DMS153 (cell line): ENCODE data around the gene OPHN1.
"Not testable (repeated sequence)": the region's sequence is repeated elsewhere in the genome, so short reads cannot be mapped to it uniquely, and the experiment has no call there.

ENCODE experiments used
- DNase-seq: peaks from one replicate; lab custom pipeline; 2025; lab: John Stamatoyannopoulos, UW

The OPHN1 gene

DNA sequence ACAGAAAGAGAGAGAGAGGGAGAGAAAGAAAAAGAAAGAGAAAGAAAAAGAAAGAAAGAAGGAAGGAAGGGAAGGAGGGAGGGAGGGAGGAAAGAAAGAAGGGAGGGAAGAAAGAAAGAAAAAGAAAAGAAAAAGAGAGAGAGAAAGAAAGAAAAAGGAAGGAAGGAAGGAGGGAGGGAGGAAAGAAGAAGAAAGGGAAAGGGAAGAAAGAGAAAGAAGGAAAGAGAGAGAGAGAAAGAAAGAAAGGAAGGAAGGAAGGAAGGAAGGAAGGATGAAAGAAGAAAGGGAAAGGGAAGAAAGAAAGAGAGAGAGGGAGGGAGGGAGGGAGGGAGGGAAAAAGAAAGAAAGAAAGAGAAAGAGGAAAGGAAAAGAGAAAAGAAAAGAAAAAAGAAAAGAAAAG is 10.8 kb downstream of the OPHN1 start:
- no peak for DNase-seq

DNA sequence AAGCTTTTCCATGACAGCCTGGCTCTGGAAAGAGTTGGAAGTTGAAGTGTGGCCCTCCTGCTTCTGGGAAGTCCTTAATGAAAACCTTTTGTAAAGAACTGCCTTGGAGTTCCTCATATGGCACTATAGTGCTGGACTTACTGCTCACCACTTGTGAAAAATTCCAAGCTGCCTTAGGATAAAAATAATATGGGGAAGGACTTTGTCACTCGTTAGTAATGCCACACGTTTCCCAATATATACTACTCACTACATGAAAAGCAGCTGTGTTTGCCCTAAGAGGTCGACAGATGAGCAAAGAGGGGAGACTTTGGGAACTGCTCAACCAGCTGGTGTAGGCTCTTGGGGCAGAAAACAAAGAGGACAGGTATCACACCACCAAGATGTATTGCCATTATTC is 11.7 kb downstream of the OPHN1 start:
- no peak for DNase-seq

DNA sequence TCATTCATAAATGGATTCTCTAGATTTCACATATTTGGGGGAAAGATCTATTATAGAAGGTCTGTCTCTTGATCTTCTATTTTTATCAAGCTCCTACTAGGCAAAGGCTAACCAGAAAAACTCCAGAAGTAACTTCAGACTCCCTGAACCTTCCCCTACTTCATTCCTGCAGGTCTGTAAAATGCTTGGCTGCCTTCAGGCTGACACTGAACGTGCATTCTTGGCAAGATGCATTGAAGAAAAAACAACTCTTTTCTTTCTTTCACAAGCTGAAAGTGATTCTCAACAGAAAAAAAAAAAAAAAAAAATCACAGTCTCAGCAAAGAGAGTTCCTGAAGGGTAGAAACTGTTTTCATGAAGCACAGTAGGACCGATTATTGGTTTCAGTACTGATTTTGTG is 12.7 kb downstream of the OPHN1 start:
- no peak for DNase-seq

DNA sequence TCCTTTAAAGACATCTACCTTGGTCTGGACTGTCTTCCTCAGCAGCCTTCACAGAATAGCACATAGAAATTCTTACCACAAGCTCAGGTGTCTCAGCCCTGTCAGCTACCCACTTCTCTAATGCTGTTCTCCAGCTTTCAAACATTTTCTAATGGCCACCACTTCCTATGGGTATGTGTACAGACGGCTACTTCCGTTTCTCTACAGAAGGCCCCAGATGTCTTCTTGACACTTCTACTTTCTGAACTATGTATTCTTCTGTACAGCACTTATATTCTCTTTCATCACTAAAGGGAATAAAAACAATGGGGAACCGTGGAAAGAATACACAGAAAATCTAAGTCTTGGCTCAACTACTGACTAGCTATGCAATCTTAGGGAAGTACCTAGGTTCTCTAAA is 13.3 kb downstream of the OPHN1 start:
- no peak for DNase-seq

DNA sequence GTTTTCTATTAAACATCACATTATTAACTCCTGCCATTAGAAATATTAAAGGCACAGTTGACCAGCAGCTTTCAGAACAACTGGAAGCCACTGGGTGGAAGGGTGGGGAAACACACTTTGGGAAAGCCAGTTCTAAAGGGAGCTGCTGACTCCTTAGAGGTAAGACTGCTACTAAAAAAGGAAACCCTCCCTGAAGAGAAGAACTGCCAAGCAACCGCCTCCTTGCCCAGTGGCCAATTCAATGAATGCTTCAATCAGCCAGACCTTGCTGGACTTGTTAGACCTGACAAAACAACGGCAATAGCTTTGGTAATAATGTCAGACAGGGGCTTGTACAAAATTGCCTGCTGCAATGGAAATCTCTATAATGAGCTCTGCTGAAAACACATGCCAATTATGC is 15.6 kb downstream of the OPHN1 start:
- DNase-seq, result no peak

DNA sequence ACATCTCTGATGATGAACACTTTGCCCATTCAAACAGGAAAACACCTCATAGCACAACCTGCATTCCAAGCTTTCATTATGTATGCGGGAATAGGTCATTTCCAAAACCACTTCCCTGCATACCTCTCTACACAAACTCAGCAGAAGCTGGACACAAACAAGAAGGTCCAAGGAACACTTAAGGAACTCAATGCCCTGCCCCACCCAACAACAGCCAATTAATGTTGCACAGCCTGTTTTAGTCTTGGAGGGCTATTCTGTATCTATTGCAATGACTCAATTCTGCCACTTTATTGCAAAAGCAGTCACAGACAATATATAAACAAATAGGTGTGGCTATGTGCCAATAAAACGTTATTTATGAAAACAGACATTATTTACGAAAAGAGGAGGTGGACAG is 16.7 kb downstream of the OPHN1 start:
- no peak for DNase-seq

DNA sequence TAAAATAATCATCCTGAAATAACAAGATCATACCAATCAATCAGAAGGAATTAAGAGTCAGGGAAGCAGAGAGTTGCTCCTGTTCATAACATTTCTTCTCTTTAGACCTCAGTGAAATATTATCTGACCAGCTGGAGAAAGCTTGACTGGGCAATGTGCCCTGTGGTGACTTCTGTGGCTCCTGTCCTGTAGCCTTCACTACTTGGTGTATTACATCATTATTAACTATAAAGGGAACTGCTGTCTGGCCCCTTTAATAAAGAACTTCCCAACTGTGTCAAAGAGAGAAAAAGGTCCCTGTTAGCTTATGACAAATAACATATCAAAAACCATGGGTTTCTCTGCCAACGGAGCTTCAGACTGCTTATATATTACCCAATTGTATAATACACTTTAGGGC is 18.0 kb downstream of the OPHN1 start:
- DNase-seq, result no peak

DNA sequence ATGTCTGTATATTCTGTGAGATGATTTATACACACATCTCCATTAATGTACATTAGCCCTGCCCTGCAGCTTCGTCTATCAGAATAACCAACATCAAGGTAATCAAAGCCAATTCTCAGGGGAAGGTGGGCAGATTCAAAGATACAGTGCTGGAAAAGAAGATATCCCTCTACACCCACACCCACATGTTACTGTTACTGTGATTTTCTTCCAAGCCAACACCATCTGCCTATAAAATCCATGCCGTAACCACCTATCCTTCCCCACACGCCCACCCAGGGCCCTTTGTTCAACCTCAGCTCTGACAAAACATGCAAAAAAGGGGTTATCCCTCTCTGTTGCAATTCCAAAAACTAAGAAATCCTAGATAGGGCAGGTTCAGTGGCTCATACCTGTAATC is 20.0 kb downstream of the OPHN1 start:
- DNase-seq, result no peak

DNA sequence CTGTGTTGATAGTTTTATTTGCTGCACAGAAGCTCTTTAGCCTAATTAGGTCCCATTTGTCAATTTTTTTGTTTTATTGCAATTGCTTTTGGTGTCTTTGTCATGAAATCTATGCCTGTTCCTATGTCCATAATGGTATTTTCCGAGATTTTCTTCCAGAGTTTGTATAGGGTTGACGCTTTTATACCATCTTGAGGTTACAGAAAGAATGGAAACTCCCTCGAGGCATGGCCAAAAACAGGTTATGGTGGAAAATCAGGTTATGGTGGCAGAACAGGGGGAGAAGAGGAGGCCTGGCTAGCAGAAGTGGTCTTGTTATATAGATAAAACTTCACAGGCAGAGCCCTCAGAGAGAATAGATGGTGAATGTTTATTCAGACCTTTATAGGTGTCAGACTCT is 21.6 kb downstream of the OPHN1 start:
- DNase-seq, result no peak

DNA sequence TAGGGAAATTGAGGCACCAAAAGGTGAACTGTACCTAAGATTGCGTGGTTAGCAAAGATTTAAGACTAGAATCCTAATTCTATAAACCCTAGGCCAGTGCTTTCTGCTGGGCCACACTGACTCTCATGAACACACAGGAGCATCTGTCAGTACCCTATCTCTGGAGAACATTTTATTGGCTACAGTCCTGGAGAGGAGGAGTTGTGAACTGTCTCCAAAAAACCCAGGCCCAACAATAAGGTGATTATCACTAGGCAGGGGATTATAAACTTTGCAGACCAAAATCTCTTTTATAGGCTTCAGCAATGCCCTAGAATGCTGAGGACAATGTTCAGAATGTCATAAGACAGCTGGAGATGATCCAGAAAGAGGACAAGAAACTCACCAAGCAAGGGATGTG is 24.1 kb downstream of the OPHN1 start:
- no peak for DNase-seq

DNA sequence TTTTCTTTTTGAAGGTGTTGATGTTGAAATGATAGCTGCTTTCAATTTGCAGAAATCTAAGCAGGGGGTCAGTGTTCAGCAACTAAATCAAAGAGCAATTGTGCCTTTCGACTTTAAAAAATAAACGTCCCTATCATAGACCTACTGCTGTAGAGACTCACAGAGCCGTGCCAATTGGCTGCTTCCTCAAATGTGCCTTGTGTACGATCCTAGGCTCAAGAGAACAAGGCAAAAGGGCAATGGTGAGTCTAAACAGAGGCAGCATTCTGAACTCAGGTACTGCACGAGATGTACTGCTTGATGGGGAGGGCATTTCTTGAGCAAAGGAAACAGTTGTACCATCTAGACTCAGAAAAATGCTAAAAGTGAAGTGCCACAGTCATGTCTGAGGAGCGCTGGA is 29.8 kb downstream of the OPHN1 start:
- no peak for DNase-seq

DNA sequence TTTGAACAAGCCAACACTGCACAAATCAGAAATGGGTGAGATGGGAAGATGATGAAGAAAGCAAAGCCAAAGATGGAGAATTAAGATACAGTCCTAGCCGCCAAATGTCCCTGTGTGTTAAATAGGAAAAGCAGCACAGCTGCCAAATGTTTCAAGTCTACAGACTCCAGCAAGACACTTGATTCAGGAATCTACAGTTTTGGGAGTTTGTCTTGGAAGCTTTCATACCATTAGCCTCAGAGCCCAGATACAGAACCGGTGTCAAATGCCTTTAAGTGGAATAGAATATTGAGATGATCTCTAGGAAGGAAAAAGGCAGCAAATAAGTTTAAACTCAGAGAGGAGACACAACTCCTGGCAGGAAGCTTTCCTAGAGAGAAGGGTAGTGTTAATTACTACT is 30.3 kb downstream of the OPHN1 start:
- no peak for DNase-seq

DNA sequence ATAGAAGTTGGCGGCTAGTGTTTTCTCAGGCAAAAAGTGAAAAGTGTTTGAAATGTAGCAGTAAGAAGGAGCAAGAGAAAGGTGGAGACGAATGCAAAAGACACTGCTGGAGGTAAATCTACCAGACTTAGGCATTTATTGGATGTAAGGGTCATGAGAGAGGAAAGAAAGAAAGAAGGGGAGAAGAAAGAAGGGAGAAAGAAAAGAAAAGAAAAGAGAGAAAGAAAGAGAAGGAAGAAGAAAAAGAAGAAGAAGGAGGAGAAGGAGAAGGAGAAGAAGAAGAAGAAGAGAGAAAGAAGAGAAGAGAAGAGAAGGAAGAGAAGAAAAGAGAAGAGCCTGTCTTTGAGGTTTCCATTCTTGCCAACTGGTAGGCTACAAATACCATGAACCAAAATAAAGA is 31.2 kb downstream of the OPHN1 start:
- DNase-seq, result no peak

DNA sequence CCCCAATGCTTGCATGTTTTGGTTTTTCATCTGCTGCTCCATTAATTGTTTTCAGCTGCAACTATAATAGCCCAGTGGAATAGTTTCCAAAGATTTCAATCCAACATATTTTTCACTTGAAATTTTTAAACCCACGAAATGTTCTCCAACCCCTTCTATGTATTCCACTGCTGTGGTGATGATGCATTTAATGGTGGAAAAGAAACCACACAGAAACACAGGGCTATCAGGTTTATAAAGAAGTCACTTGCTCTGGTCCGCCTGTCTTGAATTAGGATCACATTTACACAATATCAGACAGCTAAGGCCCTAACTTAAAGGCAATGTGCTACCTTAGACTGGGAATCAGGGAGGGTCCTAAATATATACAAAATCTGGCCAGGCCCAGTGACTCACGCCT is 35.0 kb downstream of the OPHN1 start:
- no peak for DNase-seq

DNA sequence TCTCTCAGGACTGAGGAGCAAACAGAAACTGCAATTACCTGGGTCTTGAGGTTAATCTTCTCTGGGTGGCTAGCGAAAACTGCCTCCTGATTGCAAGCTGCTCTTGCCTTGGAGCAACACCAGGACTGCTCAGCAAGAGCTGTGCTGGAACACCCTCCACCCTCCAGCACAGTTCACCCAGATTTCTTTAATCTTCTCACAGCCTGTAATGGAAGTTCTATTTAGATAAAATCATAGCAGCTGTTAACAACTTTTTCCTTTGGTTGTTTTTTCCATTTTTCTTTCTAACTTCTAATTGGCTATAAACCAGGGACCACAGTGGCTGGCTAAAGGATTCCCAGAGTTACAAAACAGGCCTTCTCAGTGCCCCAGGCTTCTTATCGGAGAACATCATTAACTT is 36.3 kb downstream of the OPHN1 start:
- no peak for DNase-seq

DNA sequence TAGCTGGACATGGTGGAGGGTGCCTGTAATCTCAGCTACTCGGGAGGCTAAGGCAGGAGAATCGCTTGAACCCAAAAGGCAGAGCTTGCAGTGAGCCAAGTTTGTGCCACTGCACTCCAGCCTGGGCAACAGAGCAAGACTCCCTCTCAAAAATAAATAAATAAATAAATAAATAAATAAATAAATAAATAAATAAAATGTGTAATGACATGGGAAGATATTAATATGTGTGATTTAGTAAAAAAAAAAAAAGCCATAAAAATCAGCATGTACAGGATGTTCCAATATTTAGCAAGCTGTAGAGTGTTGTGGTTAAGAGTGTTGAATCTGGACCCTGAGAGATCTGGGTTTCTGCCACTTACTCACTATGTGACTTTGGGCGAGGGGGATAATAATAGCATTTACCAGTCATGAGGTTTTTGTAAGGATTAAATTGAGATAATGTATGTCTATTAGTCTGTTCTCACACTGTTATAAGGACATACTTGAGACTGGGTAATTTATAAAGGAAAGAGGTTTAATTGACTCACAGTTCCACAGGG is 43.8 kb downstream of the OPHN1 start:
- not testable (repeated sequence) for DNase-seq

DNA sequence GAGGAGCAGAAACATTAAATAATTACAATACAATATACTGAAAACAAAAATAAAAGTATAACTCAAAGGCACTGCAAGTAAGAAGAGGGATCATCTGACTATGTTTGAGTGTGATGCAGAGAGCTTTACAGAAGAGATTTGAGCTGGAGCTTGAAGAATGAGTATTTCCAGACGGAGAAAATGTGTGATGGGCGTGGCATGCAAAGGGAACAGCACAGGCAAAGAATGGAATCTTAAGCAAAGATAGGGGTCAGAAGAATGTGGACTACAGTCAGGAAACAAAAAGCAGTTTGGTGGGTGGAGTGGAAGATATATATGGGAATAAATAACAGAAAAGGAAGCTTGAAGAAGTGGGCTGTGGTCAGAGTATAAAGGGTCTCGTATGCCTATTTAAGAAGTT is 45.5 kb downstream of the OPHN1 start:
- DNase-seq, result no peak

DNA sequence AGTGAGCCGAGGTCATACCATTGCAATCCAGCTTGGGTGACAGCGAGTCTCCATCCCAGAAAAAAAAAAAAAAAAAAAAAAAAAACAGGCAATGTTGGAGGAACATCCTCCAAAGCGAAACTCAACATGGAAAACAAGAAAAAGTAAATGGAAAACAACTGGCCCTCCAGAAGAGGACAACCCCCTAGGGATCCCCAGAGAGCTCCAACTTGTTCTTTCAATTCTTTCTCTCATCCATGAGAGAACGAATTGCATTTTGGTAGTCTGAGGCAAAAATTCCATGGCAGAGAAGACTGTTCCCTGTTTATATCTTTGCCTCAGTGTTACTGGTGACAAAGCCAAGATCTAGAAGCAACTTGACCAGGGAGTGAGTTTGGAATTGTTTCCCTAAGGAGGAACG is 49.8 kb downstream of the OPHN1 start:
- DNase-seq, result no peak

DNA sequence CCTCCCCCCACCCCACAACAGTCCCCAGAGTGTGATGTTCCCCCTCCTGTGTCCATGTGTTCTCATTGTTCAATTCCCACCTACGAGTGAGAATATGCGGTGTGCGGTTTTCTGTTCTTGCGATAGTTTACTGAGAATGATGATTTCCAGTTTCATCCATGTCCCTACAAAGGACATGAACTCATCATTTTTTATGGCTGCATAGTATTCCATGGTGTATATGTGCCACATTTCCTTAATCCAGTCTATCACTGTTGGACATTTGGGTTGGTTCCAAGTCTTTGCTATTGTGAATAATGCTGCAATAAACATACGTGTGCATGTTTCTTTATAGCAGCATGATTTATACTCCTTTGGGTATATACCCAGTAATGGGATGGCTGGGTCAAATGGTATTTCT is 55.7 kb downstream of the OPHN1 start:
- DNase-seq, result not testable (repeated sequence)

DNA sequence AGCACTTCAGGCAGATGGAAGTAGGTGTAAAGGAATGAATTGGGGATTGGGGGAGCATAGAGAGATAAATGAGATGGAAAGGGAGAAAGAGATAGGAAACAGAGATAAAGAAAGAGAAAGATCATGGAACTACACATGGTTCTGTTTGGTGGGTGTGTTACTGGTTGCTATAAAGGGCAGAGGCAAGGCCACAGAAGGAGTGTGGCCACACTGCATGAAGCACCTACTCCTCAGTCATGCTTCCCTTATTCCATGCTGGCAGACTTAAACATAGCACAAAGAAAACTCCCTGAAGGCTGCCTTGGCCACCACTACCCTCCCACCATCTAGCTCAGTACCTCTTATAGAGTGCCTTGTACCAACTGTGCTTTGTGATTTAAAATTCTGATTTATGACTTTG is 56.9 kb downstream of the OPHN1 start:
- no peak for DNase-seq

DNA sequence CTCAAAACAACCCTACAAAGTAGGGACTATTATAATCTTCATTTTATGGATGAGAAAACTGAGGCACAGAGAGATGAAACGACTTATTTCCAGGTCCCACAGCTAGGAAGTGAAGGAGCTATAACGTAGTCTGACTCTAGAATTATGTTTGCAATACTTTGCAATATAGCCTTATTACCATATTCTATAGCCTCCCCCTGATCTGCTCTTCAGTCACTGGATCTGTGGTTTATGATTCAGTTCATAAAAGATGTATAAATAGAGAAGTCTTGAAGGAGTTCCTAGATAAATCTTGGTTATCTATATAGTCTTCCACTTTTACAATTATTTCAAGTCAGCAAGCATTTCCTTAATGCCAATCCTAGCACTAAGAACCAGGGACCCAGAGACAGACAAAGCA is 57.5 kb downstream of the OPHN1 start:
- DNase-seq, result no peak

DNA sequence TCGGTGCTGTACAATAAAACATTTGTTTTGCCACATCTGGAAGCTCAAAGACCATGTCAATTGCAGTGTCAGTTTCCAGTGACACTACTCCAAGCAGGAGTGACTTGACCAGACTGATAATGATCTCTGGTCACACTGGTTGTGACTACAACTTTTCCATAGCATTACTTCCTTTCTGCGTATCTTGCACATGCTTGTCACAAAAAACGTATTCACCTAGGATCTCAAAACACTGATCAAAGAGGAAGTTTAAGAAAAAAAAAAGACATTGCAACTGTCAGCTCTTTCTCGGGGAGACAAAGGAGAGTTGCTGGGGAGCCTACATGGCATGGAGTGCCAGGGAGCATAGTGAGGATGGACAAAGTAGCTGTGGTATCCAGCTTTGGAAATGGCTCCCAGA is 60.6 kb downstream of the OPHN1 start:
- DNase-seq, result no peak

DNA sequence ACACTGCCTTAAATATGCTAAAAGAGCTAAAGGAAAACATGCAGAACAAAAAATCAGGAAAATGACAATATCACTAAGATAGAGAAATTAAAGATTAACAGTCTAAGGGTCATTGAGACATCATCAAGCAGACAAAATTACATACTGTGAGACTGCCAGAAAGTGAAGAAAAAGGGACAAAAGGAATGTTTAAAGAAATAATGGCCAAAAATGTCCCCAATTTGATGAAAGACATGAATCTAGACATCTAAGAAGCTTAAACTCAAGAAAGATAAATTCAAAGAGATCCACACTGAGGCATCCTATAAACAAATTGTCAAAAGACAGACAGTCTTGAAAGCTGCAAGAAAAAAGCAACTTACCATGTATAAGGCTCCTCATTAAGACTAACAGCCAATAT is 63.7 kb downstream of the OPHN1 start:
- DNase-seq, result no peak

DNA sequence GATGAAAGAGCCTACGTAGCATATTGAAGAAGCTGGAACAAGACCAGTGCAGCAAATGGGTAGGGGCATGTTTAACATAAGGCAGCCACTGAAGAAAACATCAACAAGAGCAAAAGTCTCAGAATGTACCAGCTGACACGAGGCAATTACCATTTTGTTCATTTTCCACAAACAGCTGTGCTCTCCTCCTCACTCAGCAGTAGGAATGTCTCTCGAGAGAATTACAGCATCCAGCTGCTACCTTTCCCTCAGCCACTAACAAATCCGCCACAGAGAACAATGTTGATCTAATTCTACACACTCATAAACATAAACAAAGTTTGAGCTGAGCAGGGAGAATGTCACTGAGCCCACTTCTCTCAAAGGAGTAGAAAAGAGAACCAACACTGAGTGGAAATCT is 68.0 kb downstream of the OPHN1 start:
- DNase-seq, result no peak

DNA sequence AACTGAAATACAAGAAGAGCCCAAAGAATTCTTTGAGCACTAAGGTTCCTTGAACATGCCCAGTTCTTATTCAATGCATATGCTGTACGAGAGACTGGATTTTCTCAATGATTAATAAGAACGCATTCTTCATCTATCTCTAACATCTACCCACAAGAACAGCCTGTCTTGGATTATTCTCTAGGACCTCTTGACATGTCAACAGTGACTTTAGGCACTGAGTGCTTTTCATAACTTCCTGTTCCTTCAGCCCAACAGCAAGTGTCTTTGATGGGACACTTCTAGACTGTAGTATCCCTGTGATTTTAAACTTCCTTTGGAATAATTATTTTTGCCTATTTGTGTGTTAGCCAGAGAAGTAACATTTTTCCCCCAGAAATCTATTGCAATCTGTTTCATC is 69.3 kb downstream of the OPHN1 start:
- DNase-seq, result no peak
